ENCODE results near the gene DST.

The DST gene

GRCh38 chr6:56424542-56425083, 218.1 kb downstream of the DST start:
- Mint-ChIP-seq H3K36me3 (ENCODE audit: low read depth) (no peaks in the 10 kb centered on the region), H3K27ac (no peak overlapping the region), H3K4me3 (no peak overlapping the region), H3K4me1 (no peaks in the 10 kb centered on the region), H3K27me3 (ENCODE audit: low read depth, poor library complexity) (peaks cover 17% of the 10 kb centered on the region), H3K9me3 (no peaks in the 10 kb centered on the region)
- no peak for DNase-seq
- TF ChIP-seq CTCF (IDR thresholded peaks at IDR 0.05), result no peak

GRCh38 chr6:56424064-56424463, 218.6 kb downstream of the DST start:
- Mint-ChIP-seq H3K27ac (no peak overlapping the region), H3K4me3 (no peak overlapping the region), H3K4me1 (no peaks in the 10 kb centered on the region), H3K27me3 (ENCODE audit: low read depth, poor library complexity) (peaks cover 17% of the 10 kb centered on the region), H3K9me3 (no peaks in the 10 kb centered on the region), H3K36me3 (ENCODE audit: low read depth) (no peaks in the 10 kb centered on the region)
- TF ChIP-seq CTCF (IDR thresholded peaks at IDR 0.05), result no peak
- no peak for DNase-seq

GRCh38 chr6:56420296-56420695, 222.4 kb downstream of the DST start:
- no peak for TF ChIP-seq CTCF (IDR thresholded peaks at IDR 0.05)
- Mint-ChIP-seq H3K36me3 (ENCODE audit: low read depth) (no peaks in the 10 kb centered on the region), H3K27me3 (ENCODE audit: low read depth, poor library complexity) (peaks cover 2% of the 10 kb centered on the region), H3K4me3 (no peak overlapping the region), H3K4me1 (no peaks in the 10 kb centered on the region), H3K27ac (no peak overlapping the region), H3K9me3 (no peaks in the 10 kb centered on the region)
- DNase-seq, result no peak

GRCh38 chr6:56419191-56419590, 223.5 kb downstream of the DST start:
- no peaks in the 10 kb centered on the region for H3K9me3 Mint-ChIP-seq
- DNase-seq, result no peak
- peaks cover 2% of the 10 kb centered on the region for H3K27me3 Mint-ChIP-seq (ENCODE audit: low read depth, poor library complexity)
- H3K4me1 Mint-ChIP-seq, result no peaks in the 10 kb centered on the region
- no peaks in the 10 kb centered on the region for H3K36me3 Mint-ChIP-seq (ENCODE audit: low read depth)
- no peak for TF ChIP-seq CTCF (IDR thresholded peaks at IDR 0.05)
- no peak overlapping the region for H3K27ac Mint-ChIP-seq
- H3K4me3 Mint-ChIP-seq, result no peak overlapping the region

GRCh38 chr6:56417823-56418222, 224.9 kb downstream of the DST start:
- TF ChIP-seq CTCF (IDR thresholded peaks at IDR 0.05), result no peak
- no peak overlapping the region for H3K27ac Mint-ChIP-seq
- H3K9me3 Mint-ChIP-seq, result no peaks in the 10 kb centered on the region
- H3K36me3 Mint-ChIP-seq (ENCODE audit: low read depth), result no peaks in the 10 kb centered on the region
- no peaks in the 10 kb centered on the region for H3K4me1 Mint-ChIP-seq
- no peak for DNase-seq
- H3K4me3 Mint-ChIP-seq, result no peak overlapping the region
- peaks cover 2% of the 10 kb centered on the region for H3K27me3 Mint-ChIP-seq (ENCODE audit: low read depth, poor library complexity)

GRCh38 chr6:56416247-56416646, 226.4 kb downstream of the DST start:
- Mint-ChIP-seq H3K27me3 (ENCODE audit: low read depth, poor library complexity) (peaks cover 2% of the 10 kb centered on the region), H3K4me1 (no peaks in the 10 kb centered on the region), H3K9me3 (no peaks in the 10 kb centered on the region), H3K36me3 (ENCODE audit: low read depth) (no peaks in the 10 kb centered on the region), H3K27ac (no peak overlapping the region), H3K4me3 (no peak overlapping the region)
- no peak for DNase-seq
- no peak for TF ChIP-seq CTCF (IDR thresholded peaks at IDR 0.05)
